ENCODE measurements around the gene RRP1. TPM values are rescaled to one million over a fixed set of nuclear protein-coding genes. Genes with fewer than 3 reads are reported as not detected.

Gene RRP1
- total RNA-seq, 1 experiment from 2014 or later = 76.4 TPM

GRCh38 chr21:43805275-43805800 is 16.0 kb downstream of the RRP1 start:
- ChIA-PET CTCF (no interaction called here), POLR2A (ENCODE audit: unreplicated experiment) (no interaction called here)
- Histone ChIP-seq H4K20me1 (ENCODE audit: low read length) (0 out of 2 replicates have a peak, but pooled peaks cover 3% of the 10 kb centered on the region), H3K27me3 (ENCODE audit: low read length) (no peaks in the 10 kb centered on the region), H3K9ac (ENCODE audit: low read length) (no peak overlapping the region), H3F3A (ENCODE audit: low read length, unreplicated experiment) (no peaks in the 10 kb centered on the region), H3K4me3 (ENCODE audit: low read length) (no peak overlapping the region), H2AFZ (ENCODE audit: low read length) (no peak overlapping the region), H3K9me2 (replicated peaks; ENCODE audit: low read length) (no peaks in the 10 kb centered on the region), H3K4me1 (ENCODE audit: insufficient read depth, low read length) (no peaks in the 10 kb centered on the region), H3K36me3 (ENCODE audit: low read depth, low read length) (peaks cover 31% of the 10 kb centered on the region), H3K79me2 (ENCODE audit: low read length) (no peaks in the 10 kb centered on the region), H3K9me3 (ENCODE audit: low read length) (no peaks in the 10 kb centered on the region), H3K4me2 (ENCODE audit: low read length) (no peak overlapping the region), H3K27ac (ENCODE audit: low read length) (no peak overlapping the region)
- BruUV-seq (replicated peaks) = no TSS peak
- TF ChIP-seq, protein P1, sequence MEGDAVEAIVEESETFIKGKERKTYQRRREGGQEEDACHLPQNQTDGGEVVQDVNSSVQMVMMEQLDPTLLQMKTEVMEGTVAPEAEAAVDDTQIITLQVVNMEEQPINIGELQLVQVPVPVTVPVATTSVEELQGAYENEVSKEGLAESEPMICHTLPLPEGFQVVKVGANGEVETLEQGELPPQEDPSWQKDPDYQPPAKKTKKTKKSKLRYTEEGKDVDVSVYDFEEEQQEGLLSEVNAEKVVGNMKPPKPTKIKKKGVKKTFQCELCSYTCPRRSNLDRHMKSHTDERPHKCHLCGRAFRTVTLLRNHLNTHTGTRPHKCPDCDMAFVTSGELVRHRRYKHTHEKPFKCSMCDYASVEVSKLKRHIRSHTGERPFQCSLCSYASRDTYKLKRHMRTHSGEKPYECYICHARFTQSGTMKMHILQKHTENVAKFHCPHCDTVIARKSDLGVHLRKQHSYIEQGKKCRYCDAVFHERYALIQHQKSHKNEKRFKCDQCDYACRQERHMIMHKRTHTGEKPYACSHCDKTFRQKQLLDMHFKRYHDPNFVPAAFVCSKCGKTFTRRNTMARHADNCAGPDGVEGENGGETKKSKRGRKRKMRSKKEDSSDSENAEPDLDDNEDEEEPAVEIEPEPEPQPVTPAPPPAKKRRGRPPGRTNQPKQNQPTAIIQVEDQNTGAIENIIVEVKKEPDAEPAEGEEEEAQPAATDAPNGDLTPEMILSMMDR (conservative IDR thresholded peaks at IDR 0.05; ENCODE audit: low read depth, low read length) = no peak
- no peak for TF ChIP-seq EZH2 (IDR thresholded peaks at IDR 0.05; ENCODE audit: low read length, unreplicated experiment)
- TF ChIP-seq EZH2phosphoT487 (IDR thresholded peaks at IDR 0.05; ENCODE audit: borderline replicate concordance, low read length) = no peak
- no peak for DNase-seq
- intact Hi-C loops (cut with micrococcal nuclease) = no loop called here
- ATAC-seq = no peak

DNA sequence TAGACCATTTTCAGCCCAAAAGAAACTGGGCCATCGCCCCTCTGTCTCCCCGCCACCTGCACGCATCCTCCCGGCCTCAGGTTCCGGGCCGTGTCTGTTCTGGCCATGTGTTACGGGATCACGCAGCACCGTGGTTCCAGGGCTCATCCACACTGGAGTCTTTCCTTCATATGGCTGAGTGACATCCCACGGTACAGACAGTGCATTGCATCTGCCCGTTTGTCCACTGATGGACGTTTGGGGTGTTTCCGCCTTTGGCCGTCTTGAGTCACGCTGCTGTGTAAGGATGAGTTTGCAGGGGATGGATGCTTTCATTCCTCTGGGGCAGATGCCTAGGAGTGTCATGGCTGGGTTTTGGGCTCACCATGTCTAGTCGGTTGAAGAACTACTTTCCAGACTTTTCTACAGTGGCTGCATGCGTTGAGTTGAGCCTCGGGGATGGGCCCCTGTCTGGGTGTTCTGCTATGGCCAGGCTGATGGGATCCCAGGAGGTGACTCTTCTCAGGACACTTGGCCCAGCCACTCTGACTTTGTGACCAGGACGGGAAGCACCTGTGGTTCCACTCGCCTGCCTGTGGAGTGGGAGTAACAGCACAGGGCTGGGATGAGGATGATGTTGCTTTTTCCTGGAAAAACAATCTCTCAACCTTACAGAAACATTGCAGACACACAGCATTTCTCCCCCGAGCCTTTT is 16.8 kb downstream of the RRP1 start:
- no peaks in the 10 kb centered on the region for H3K9me3 ChIP-seq (ENCODE audit: low read length)
- peaks cover 23% of the 10 kb centered on the region for H3K36me3 ChIP-seq (ENCODE audit: low read depth, low read length)
- ChIA-PET CTCF (no interaction called here), POLR2A (ENCODE audit: unreplicated experiment) (no interaction called here)
- no peak overlapping the region for H3K4me2 ChIP-seq (ENCODE audit: low read length)
- intact Hi-C loops (cut with micrococcal nuclease) = no loop called here
- no peak for TF ChIP-seq EZH2 (IDR thresholded peaks at IDR 0.05; ENCODE audit: low read length, unreplicated experiment)
- TF ChIP-seq EZH2phosphoT487 (IDR thresholded peaks at IDR 0.05; ENCODE audit: borderline replicate concordance, low read length) = no peak
- TF ChIP-seq, protein P1 (conservative IDR thresholded peaks at IDR 0.05; ENCODE audit: low read depth, low read length) = no peak
- ATAC-seq = no peak
- no peak overlapping the region for H3K4me3 ChIP-seq (ENCODE audit: low read length)
- no peak overlapping the region for H2AFZ ChIP-seq (ENCODE audit: low read length)
- H3F3A ChIP-seq (ENCODE audit: low read length, unreplicated experiment) = no peaks in the 10 kb centered on the region
- H3K9ac ChIP-seq (ENCODE audit: low read length) = no peak overlapping the region
- BruUV-seq (replicated peaks) = TSS peak; percentile 8
- H3K27ac ChIP-seq (ENCODE audit: low read length) = no peak overlapping the region
- peaks cover 6% of the 10 kb centered on the region; the same call in 1 of the 2 replicates for H3K4me1 ChIP-seq (ENCODE audit: insufficient read depth, low read length)
- no peaks in the 10 kb centered on the region for H3K79me2 ChIP-seq (ENCODE audit: low read length)
- no peaks in the 10 kb centered on the region for H3K27me3 ChIP-seq (ENCODE audit: low read length)
- DNase-seq = no peak
- H4K20me1 ChIP-seq (ENCODE audit: low read length) = 0 out of 2 replicates have a peak, but pooled peaks cover 3% of the 10 kb centered on the region
- no peaks in the 10 kb centered on the region for H3K9me2 ChIP-seq (replicated peaks; ENCODE audit: low read length)

DNA sequence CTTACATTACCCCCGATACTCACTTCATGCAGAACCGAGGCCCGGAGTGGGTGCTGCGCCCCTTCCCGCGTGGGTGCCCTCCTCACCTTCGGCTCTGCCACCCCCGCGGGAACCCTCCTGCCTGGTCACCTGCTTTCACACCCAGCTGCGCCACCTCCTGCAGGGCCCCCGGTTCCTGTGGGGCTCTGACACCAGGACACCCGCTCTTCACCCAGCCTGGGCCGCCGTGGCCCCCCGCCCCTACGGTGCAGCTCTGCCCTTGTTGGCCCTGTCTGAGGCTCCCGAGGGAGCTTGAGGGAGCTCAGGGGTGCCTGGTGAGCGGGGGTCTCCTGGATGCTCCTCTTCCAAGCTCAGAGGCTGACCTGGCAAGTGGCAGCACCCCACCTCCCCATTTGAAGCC is 19.0 kb downstream of the RRP1 start:
- POLR2A ChIA-PET (ENCODE audit: unreplicated experiment) = no interaction called here

More for the DNA sequence above, 19.0 kb downstream of the RRP1 start:
- Histone ChIP-seq H3K27me3 (ENCODE audit: low read length) (no peaks in the 10 kb centered on the region), H3F3A (ENCODE audit: low read length, unreplicated experiment) (no peaks in the 10 kb centered on the region), H3K36me3 (ENCODE audit: low read depth, low read length) (peaks cover 6% of the 10 kb centered on the region; the same call in 1 of the 2 replicates), H3K79me2 (ENCODE audit: low read length) (no peaks in the 10 kb centered on the region), H3K4me2 (ENCODE audit: low read length) (no peak overlapping the region), H4K20me1 (ENCODE audit: low read length) (no peaks in the 10 kb centered on the region), H3K4me1 (ENCODE audit: insufficient read depth, low read length) (peaks cover 6% of the 10 kb centered on the region; the same call in 1 of the 2 replicates), H3K9ac (ENCODE audit: low read length) (no peak overlapping the region), H3K27ac (ENCODE audit: low read length) (no peak overlapping the region), H3K9me3 (ENCODE audit: low read length) (no peaks in the 10 kb centered on the region), H3K9me2 (replicated peaks; ENCODE audit: low read length) (no peaks in the 10 kb centered on the region), H3K4me3 (ENCODE audit: low read length) (no peak overlapping the region), H2AFZ (ENCODE audit: low read length) (no peak overlapping the region)
- DNase-seq (no peak), ATAC-seq (no peak)
- BruUV-seq (replicated peaks) = no TSS peak
- CTCF ChIA-PET = interaction anchor here (2.2 kb wide), 1 partner anchor 167 kb away, joined by 6 read pairs; no protein-coding TSS in a partner anchor
- intact Hi-C loops (cut with micrococcal nuclease) = no loop called here
- TF ChIP-seq EZH2 (IDR thresholded peaks at IDR 0.05; ENCODE audit: low read length, unreplicated experiment) = no peak
- TF ChIP-seq, protein P1 (conservative IDR thresholded peaks at IDR 0.05; ENCODE audit: low read depth, low read length) = no peak
- TF ChIP-seq EZH2phosphoT487 (IDR thresholded peaks at IDR 0.05; ENCODE audit: borderline replicate concordance, low read length) = no peak
